Inferior parietal cortex (tissue), 1 donor: Measurements from ENCODE around the gene GALNT18.

Experiments
- DNase-seq: peaks from one replicate; pipeline ENCODE4 v3.0.0-alpha.2; 2016; ENCODE audit errors: extremely low spot score

The GALNT18 gene

GRCh38 chr11:11436715-11437313 is 185.0 kb downstream of the GALNT18 start:
- no peak for DNase-seq

GRCh38 chr11:11435635-11436034 is 186.2 kb downstream of the GALNT18 start:
- no peak for DNase-seq

- no peak for DNase-seq
Measured at GRCh38 chr11:11433960-11434359, 187.8 kb downstream of the GALNT18 start.

- DNase-seq, result no peak
Measured at GRCh38 chr11:11432621-11433319, 189.0 kb downstream of the GALNT18 start.

GRCh38 chr11:11430431-11430830 is 191.4 kb downstream of the GALNT18 start:
- DNase-seq, result no peak

- no peak for DNase-seq
Measured at GRCh38 chr11:11428714-11429113, 193.1 kb downstream of the GALNT18 start.

GRCh38 chr11:11427542-11427941 is 194.3 kb downstream of the GALNT18 start:
- DNase-seq, result no peak

- DNase-seq, result no peak
Measured at GRCh38 chr11:11427140-11427539, 194.7 kb downstream of the GALNT18 start.

- DNase-seq, result no peak
Measured at GRCh38 chr11:11426226-11426952, 195.4 kb downstream of the GALNT18 start.

GRCh38 chr11:11425806-11426205 is 196.0 kb downstream of the GALNT18 start:
- no peak for DNase-seq

- DNase-seq, result no peak
Measured at GRCh38 chr11:11424688-11425087, 197.1 kb downstream of the GALNT18 start.

- no peak for DNase-seq
Measured at GRCh38 chr11:11422411-11423128, 199.2 kb downstream of the GALNT18 start.

- DNase-seq, result no peak
Measured at GRCh38 chr11:11421509-11421908, 200.3 kb downstream of the GALNT18 start.

- no peak for DNase-seq
Measured at GRCh38 chr11:11420899-11421285, 200.9 kb downstream of the GALNT18 start.

- no peak for DNase-seq
Measured at GRCh38 chr11:11420191-11420898, 201.5 kb downstream of the GALNT18 start.

GRCh38 chr11:11419747-11420146 is 202.1 kb downstream of the GALNT18 start:
- DNase-seq, result no peak

GRCh38 chr11:11416917-11417316 is 204.9 kb downstream of the GALNT18 start:
- DNase-seq, result no peak

GRCh38 chr11:11416502-11416901 is 205.3 kb downstream of the GALNT18 start:
- DNase-seq, result no peak

GRCh38 chr11:11415901-11416300 is 205.9 kb downstream of the GALNT18 start:
- DNase-seq, result no peak

GRCh38 chr11:11414996-11415395 is 206.8 kb downstream of the GALNT18 start:
- DNase-seq, result no peak

GRCh38 chr11:11413776-11414175 is 208.0 kb downstream of the GALNT18 start:
- DNase-seq, result no peak
